RWPE1 (cell line): ENCODE data around the gene ZCWPW2.

ENCODE experiments used
- CTCF ChIA-PET: fragments of 350-600 bp; sonication (Branson Sonifier 250); formaldehyde crosslinking; extraction: SDS; loops from one replicate; lab custom pipeline; 2021; lab: Yijun Ruan, JAX
- POLR2A ChIA-PET: fragments of 400-600 bp; formaldehyde crosslinking; extraction: SDS; loops from one replicate; lab custom pipeline; 2020; ENCODE audit warnings: antibody characterized with exemption; ENCODE audit not compliant: low non-redundant PET; lab: Yijun Ruan, JAX
- DNase-seq: peaks from one replicate; pipeline ENCODE4 v3.0.0; 2012; ENCODE audit warnings: low spot score
- H3K27ac ChIP-seq: fragments of 450-650 bp; 2 replicates; pipeline ENCODE4 v1.5.1; 2017
- CTCF ChIP-seq: fragments of 450-650 bp; conservative IDR thresholded peaks from 2 replicates; pipeline ENCODE4 v1.5.1; 2017; ENCODE audit warnings: low read depth, mild to moderate bottlenecking

Gene ZCWPW2

GRCh38 chr3:28334552-28334951 is 14.0 kb upstream of the ZCWPW2 start:
- TF ChIP-seq CTCF = peak; percentile 41; the same call in 1 of the 2 replicates
- no peak for DNase-seq
- no peak overlapping the region for H3K27ac ChIP-seq
- POLR2A ChIA-PET = no interaction called here
- CTCF ChIA-PET = no interaction called here

DNA sequence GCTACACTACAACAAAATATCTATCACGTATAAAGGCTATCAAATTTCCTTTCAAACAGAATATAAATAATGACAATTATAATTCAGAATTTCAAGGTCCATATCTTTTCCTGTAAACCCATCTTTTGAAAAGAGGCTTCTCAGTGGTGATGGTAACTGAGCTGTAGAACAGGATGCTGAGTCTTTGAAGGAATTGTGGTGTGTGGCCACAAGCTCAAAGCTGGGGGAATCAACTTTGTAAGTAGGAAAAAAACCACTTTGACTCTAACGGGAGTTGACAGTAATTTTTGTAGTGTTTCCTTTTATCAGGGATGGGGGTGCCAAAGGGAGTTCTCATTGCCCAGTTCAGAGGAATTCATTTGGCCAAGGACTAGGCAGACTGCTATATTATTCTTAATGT is 13.3 kb upstream of the ZCWPW2 start:
- ChIA-PET CTCF (no interaction called here), POLR2A (no interaction called here)
- no peak for TF ChIP-seq CTCF
- no peak for DNase-seq
- no peak overlapping the region for H3K27ac ChIP-seq

DNA sequence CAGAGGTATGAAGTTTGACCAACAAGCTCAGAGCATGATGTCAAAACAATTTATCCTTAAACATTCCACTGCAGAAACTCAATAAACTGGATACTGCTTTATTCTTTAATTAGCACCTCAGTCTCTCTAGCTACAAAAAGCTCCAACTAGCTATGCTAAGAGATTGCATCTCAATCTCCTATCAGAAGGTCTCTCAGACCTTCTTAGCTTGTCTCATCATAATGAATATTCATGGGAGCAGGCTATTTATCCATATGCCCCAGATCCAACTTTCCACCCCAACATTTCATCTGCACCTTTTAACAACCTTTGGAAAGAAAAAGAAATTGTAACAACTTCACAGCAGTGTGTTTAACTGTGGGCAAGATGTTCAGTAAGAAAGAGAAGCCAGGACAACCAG is 11.3 kb upstream of the ZCWPW2 start:
- H3K27ac ChIP-seq = no peak overlapping the region
- DNase-seq = no peak
- no peak for TF ChIP-seq CTCF
- CTCF ChIA-PET = no interaction called here
- POLR2A ChIA-PET = no interaction called here

DNA sequence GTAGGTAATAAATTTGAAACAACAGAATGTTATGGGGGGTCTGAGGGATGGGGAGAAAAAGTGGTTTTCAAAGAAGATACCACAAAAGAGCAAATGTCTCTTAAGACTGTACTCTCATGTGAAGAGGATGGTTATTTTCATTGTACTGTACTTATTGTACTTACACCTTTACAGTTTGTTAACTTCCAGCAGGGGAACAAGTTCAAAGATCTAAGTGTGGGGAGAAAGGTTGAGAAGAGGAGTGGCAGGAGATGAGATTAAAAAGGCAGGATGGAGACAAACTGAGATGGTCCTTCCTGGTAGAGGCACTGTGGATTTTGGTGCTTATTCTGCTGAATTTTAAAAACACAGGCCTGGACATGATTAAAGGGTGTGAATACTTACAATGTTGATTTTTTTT is 5.4 kb upstream of the ZCWPW2 start:
- H3K27ac ChIP-seq = no peak overlapping the region
- no peak for DNase-seq
- ChIA-PET POLR2A (no interaction called here), CTCF (interaction anchor here (0.7 kb wide), 1 partner anchor 22 kb away, joined by 6 read pairs; no protein-coding TSS in a partner anchor)
- no peak for TF ChIP-seq CTCF

DNA sequence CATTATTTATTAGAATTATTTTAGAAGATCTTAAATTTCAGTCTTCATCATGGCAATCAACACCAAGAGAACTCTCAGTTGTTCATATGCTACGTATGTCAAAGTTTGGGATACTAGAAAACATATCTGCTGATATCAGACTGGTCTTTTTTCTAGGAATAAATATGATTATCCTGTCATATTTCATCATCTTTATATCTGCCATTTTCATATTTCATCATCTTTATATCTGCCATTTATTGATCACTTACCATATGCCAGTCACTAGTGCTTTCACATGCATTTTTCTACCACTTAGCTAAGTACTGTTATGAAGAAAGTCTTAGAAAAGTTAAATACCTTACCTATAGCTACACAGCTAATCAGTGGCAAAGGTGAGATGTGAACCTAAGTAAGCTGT is 2.8 kb upstream of the ZCWPW2 start:
- DNase-seq = no peak
- TF ChIP-seq CTCF = no peak
- ChIA-PET CTCF (no interaction called here), POLR2A (no interaction called here)
- H3K27ac ChIP-seq = no peak overlapping the region

- CTCF ChIA-PET = no interaction called here
- POLR2A ChIA-PET = no interaction called here
- no peak for TF ChIP-seq CTCF
- peak; percentile 4 for DNase-seq
- H3K27ac ChIP-seq = peak overlapping the region; percentile 100
Measured at GRCh38 chr3:28347374-28348264, 902 bp upstream of the ZCWPW2 start.
